GM23338 (cell line): ENCODE data around the gene KLRK1. TPM values are rescaled to one million over a fixed set of nuclear protein-coding genes. Genes with fewer than 3 reads are reported as not detected.
A peak's percentile ranks its signal among the peaks of the same experiment; 100 is the strongest.

ENCODE experiments used
- ATAC-seq: fragments of 200-7000 bp; cut with Tn5 transposase; 3 replicates; pipeline ENCODE4 v1.9.1; 2020
- DNase-seq: peaks from one replicate; pipeline ENCODE4 v3.0.0-alpha.2; 2015; ENCODE audit warnings: low spot score
- H2AFZ ChIP-seq: fragments of 200-600 bp; sonication (generic); 2 replicates; pipeline ENCODE4 v1.8.0; 2016; ENCODE audit warnings: antibody characterized with exemption, mild to moderate bottlenecking, moderate library complexity
- H3F3A ChIP-seq: fragments of 200-600 bp; sonication (generic); replicated peaks from 2 replicates; pipeline ENCODE4 v1.8.0; 2017; ENCODE audit warnings: antibody characterized with exemption, mixed run types, low read depth
- H3K27ac ChIP-seq: fragments of 200-600 bp; sonication (generic); 2 replicates; pipeline ENCODE4 v1.6.1; 2016; ENCODE audit warnings: low read depth
- H3K27me3 ChIP-seq: fragments of 200-600 bp; sonication (generic); 2 replicates; pipeline ENCODE4 v1.8.0; 2016; ENCODE audit warnings: mild to moderate bottlenecking, mixed run types, moderate library complexity; ENCODE audit not compliant: insufficient read depth
- H3K36me3 ChIP-seq: fragments of 200-600 bp; sonication (generic); 2 replicates; pipeline ENCODE4 v1.8.0; 2016; ENCODE audit warnings: mild to moderate bottlenecking; ENCODE audit not compliant: insufficient read depth
- H3K4me1 ChIP-seq: fragments of 200-600 bp; sonication (generic); 2 replicates; pipeline ENCODE4 v1.8.0; 2016; ENCODE audit warnings: mild to moderate bottlenecking, moderate library complexity; ENCODE audit not compliant: insufficient read depth
- H3K4me2 ChIP-seq: fragments of 200-600 bp; sonication (generic); 2 replicates; pipeline ENCODE4 v1.7.1; 2017; ENCODE audit warnings: mixed run types
- H3K4me3 ChIP-seq: fragments of 200-600 bp; sonication (generic); 2 replicates; pipeline ENCODE4 v1.6.1; 2016; ENCODE audit warnings: mixed run types
- H3K79me2 ChIP-seq: fragments of 200-600 bp; sonication (generic); replicated peaks from 2 replicates; pipeline ENCODE4 v1.8.0; 2017; ENCODE audit warnings: mild to moderate bottlenecking; ENCODE audit not compliant: insufficient read depth
- H3K9me2 ChIP-seq: fragments of 200-600 bp; sonication (generic); 2 replicates; pipeline ENCODE4 v1.8.0; 2017; ENCODE audit not compliant: insufficient read depth
- H4K20me1 ChIP-seq: fragments of 200-600 bp; sonication (generic); replicated peaks from 2 replicates; pipeline ENCODE4 v1.8.0; 2017; ENCODE audit warnings: mild to moderate bottlenecking; ENCODE audit not compliant: insufficient read depth
- H3K27ac Mint-ChIP-seq: 2 replicates; pipeline ENCODE4 v1.8.0; 2020; ENCODE audit warnings: inconsistent platforms, mild to moderate bottlenecking, moderate library complexity, mixed read lengths
- H3K27me3 Mint-ChIP-seq: 3 replicates; pipeline ENCODE4 v1.8.0; 2022; ENCODE audit warnings: low read depth, mild to moderate bottlenecking, moderate library complexity, mixed read lengths, inconsistent platforms; ENCODE audit not compliant: insufficient read depth, poor library complexity
- H3K36me3 Mint-ChIP-seq: 3 replicates; pipeline ENCODE4 v1.8.0; 2021; ENCODE audit warnings: low read depth, mild to moderate bottlenecking, inconsistent platforms, moderate library complexity, mixed read lengths
- H3K4me1 Mint-ChIP-seq: 3 replicates; pipeline ENCODE4 v1.8.0; 2020; ENCODE audit warnings: mild to moderate bottlenecking, inconsistent platforms, mixed read lengths
- H3K4me3 Mint-ChIP-seq: 3 replicates; pipeline ENCODE4 v1.8.0; 2021; ENCODE audit warnings: moderate library complexity, mild to moderate bottlenecking, inconsistent platforms, mixed read lengths
- H3K9me3 Mint-ChIP-seq: 3 replicates; pipeline ENCODE4 v1.8.0; 2020; ENCODE audit warnings: moderate library complexity, mild to moderate bottlenecking, inconsistent platforms, mixed read lengths
- CREB1 ChIP-seq: fragments of 250-450 bp; sonication (Bioruptor Pico); IDR thresholded peaks from 2 replicates; pipeline ENCODE4 v1.5.0; 2020; ENCODE audit warnings: low read depth, mild to moderate bottlenecking, moderate library complexity
- CTCF ChIP-seq, 2 experiments: fragments of 200-600 bp in 1 of 2; sonication (generic) in 1 of 2; conservative IDR thresholded peaks; 2 replicates each; pipeline versions ENCODE4 v1.5.1 to v1.6.1; 2016 to 2017; ENCODE audit warnings: antibody characterized with exemption in 2 of 2, low read depth in 2 of 2, mild to moderate bottlenecking in 2 of 2, moderate library complexity in 1 of 2
- ETS1 ChIP-seq: IDR thresholded peaks from 2 replicates; pipeline ENCODE4 v1.6.1; 2016; ENCODE audit warnings: antibody characterized with exemption
- EZH2 ChIP-seq: fragments of 200-600 bp; sonication (generic); IDR thresholded peaks from one replicate; pipeline ENCODE4 v1.8.0; 2017; ENCODE audit warnings: antibody characterized with exemption, mild to moderate bottlenecking, low read depth; ENCODE audit not compliant: unreplicated experiment
- EZH2phosphoT487 ChIP-seq: fragments of 200-600 bp; sonication (generic); IDR thresholded peaks from one replicate; pipeline ENCODE4 v1.8.1; 2018; ENCODE audit warnings: antibody characterized with exemption; ENCODE audit not compliant: unreplicated experiment
- JUNB ChIP-seq: IDR thresholded peaks from one replicate; pipeline ENCODE4 v1.6.1; 2016; ENCODE audit warnings: antibody characterized with exemption; ENCODE audit not compliant: unreplicated experiment
- NANOG ChIP-seq: IDR thresholded peaks from 2 replicates; pipeline ENCODE4 v1.6.1; 2016; ENCODE audit warnings: antibody characterized with exemption, borderline replicate concordance
- POLR2AphosphoS5 ChIP-seq: IDR thresholded peaks from 2 replicates; pipeline ENCODE4 v1.6.1; 2016; ENCODE audit warnings: antibody characterized with exemption, low read depth
- STAT1 ChIP-seq: IDR thresholded peaks from one replicate; pipeline ENCODE4 v1.6.1; 2016; ENCODE audit warnings: antibody characterized with exemption; ENCODE audit not compliant: unreplicated experiment
- ZNF331 ChIP-seq: fragments of 250-450 bp; sonication (Bioruptor Pico); IDR thresholded peaks from 2 replicates; pipeline ENCODE4 v1.5.0; 2020; ENCODE audit warnings: low read depth, mild to moderate bottlenecking, moderate library complexity
- polyA plus RNA-seq: library from polyadenylated mRNA; unstranded; fragments of >200 nt; fragmentation: Nextera tagmentation; extraction: Ambion mirVana; gene quantifications from 2 replicates; pipeline ENCODE4 v1.2.1, GENCODE V29; 2016
- total RNA-seq: library from RNA; depleted of rRNA; stranded (reverse); fragments of >200 nt; shearing (Covaris generic); gene quantifications from 2 replicates; pipeline ENCODE4 v1.2.3, GENCODE V29; 2014

KLRK1 gene
- total and polyA plus RNA-seq, 2 experiments from 2014 or later = not detected

- TF ChIP-seq ZNF331 (CRISPR knock-in tag) (no peak), EZH2 (no peak), NANOG (no peak), CREB1 (CRISPR knock-in tag) (no peak), JUNB (no peak), STAT1 (no peak)
These were observed 27.5 kb downstream of the KLRK1 start (continued) for GRCh38 chr12:10362325-10362724.

GRCh38 chr12:10361622-10362021, 28.2 kb downstream of the KLRK1 start:
- H3K9me2 ChIP-seq = no peaks in the 10 kb centered on the region
- H3K79me2 ChIP-seq = no peaks in the 10 kb centered on the region
- H3K4me2 ChIP-seq = peak overlapping the region; percentile 86
- H3F3A ChIP-seq = no peaks in the 10 kb centered on the region
- H3K36me3 ChIP-seq = no peaks in the 10 kb centered on the region
- H3K4me3 Mint-ChIP-seq = peak overlapping the region; percentile 17; the same call in 1 of the 3 replicates
- H3K27ac Mint-ChIP-seq = peak overlapping the region; percentile 49
- no peak overlapping the region for H3K4me3 ChIP-seq
- no peaks in the 10 kb centered on the region for H4K20me1 ChIP-seq
- ATAC-seq = no peak
- H2AFZ ChIP-seq = no peak overlapping the region
- H3K4me1 Mint-ChIP-seq = peaks cover 25% of the 10 kb centered on the region
- H3K27me3 Mint-ChIP-seq = peaks cover 7% of the 10 kb centered on the region
- H3K36me3 Mint-ChIP-seq = peaks cover 29% of the 10 kb centered on the region; the same call in 2 of the 3 replicates
- no peak for DNase-seq
- H3K4me1 ChIP-seq = peaks cover 47% of the 10 kb centered on the region
- peaks cover 20% of the 10 kb centered on the region; the same call in 2 of the 3 replicates for H3K9me3 Mint-ChIP-seq
- H3K27ac ChIP-seq = peak overlapping the region; percentile 75
- no peaks in the 10 kb centered on the region for H3K27me3 ChIP-seq
- TF ChIP-seq CREB1 (CRISPR knock-in tag) = no peak

- peak; percentile 47; the same call in 1 of the 2 replicates for TF ChIP-seq CREB1 (CRISPR knock-in tag)
- no peak for TF ChIP-seq ETS1
- peak overlapping the region; percentile 75 for H3K27ac ChIP-seq
These were observed 28.8 kb downstream of the KLRK1 start for GRCh38 chr12:10361084-10361483.

GRCh38 chr12:10358969-10359368, 30.9 kb downstream of the KLRK1 start:
- no peak overlapping the region for H3K27ac ChIP-seq
- TF ChIP-seq ETS1 (no peak), EZH2 (no peak), JUNB (no peak), EZH2phosphoT487 (no peak), CREB1 (CRISPR knock-in tag) (no peak), POLR2AphosphoS5 (no peak), STAT1 (no peak), CTCF (conservative IDR thresholded peaks at IDR 0.05; ENCODE audit: low read depth in 2 of 2) (no peak)
- H3K4me1 Mint-ChIP-seq = peaks cover 29% of the 10 kb centered on the region
- H3K36me3 Mint-ChIP-seq = peaks cover 29% of the 10 kb centered on the region; the same call in 2 of the 3 replicates
- H4K20me1 ChIP-seq = no peaks in the 10 kb centered on the region
- H3K27me3 Mint-ChIP-seq = peaks cover 7% of the 10 kb centered on the region
- H3K4me1 ChIP-seq = peaks cover 31% of the 10 kb centered on the region
- H3K4me3 ChIP-seq = no peak overlapping the region
- H3K27me3 ChIP-seq = no peaks in the 10 kb centered on the region
- H3F3A ChIP-seq = no peaks in the 10 kb centered on the region
- no peaks in the 10 kb centered on the region for H3K36me3 ChIP-seq
- H3K79me2 ChIP-seq = no peaks in the 10 kb centered on the region
- H3K9me2 ChIP-seq = no peaks in the 10 kb centered on the region
- no peak for DNase-seq
- H3K4me2 ChIP-seq = no peak overlapping the region
- H2AFZ ChIP-seq = peak overlapping the region; percentile 9; the same call in 1 of the 2 replicates
- H3K4me3 Mint-ChIP-seq = no peak overlapping the region
- peaks cover 20% of the 10 kb centered on the region; the same call in 2 of the 3 replicates for H3K9me3 Mint-ChIP-seq
- no peak for ATAC-seq
- peak overlapping the region; percentile 72 for H3K27ac Mint-ChIP-seq

More at GRCh38 chr12:10361084-10361483, 28.8 kb downstream of the KLRK1 start:
- Mint-ChIP-seq H3K27me3 (peaks cover 7% of the 10 kb centered on the region), H3K4me3 (no peak overlapping the region; the same call in 2 of the 3 replicates), H3K4me1 (peaks cover 25% of the 10 kb centered on the region), H3K36me3 (peaks cover 29% of the 10 kb centered on the region; the same call in 2 of the 3 replicates), H3K27ac (peak overlapping the region; percentile 49), H3K9me3 (peaks cover 20% of the 10 kb centered on the region; the same call in 2 of the 3 replicates)
- Histone ChIP-seq H3K36me3 (no peaks in the 10 kb centered on the region), H3K4me3 (no peak overlapping the region), H3F3A (no peaks in the 10 kb centered on the region), H3K4me1 (peaks cover 45% of the 10 kb centered on the region), H3K27me3 (no peaks in the 10 kb centered on the region), H3K9me2 (no peaks in the 10 kb centered on the region), H2AFZ (no peak overlapping the region), H3K79me2 (no peaks in the 10 kb centered on the region), H3K4me2 (no peak overlapping the region), H4K20me1 (no peaks in the 10 kb centered on the region)
- ATAC-seq (peak; percentile 21), DNase-seq (peak; percentile 74)
